Right hindlimb (tissue), 1 donor: ENCODE measurements around the gene MPV17L.
"Not testable (repeated sequence)": the region's sequence is repeated elsewhere in the genome, so short reads cannot be mapped to it uniquely, and the experiment has no call there.

Experiments used
- DNase-seq: peaks from one replicate; pipeline ENCODE4 v3.0.0-alpha.2; 2018

MPV17L gene

DNA sequence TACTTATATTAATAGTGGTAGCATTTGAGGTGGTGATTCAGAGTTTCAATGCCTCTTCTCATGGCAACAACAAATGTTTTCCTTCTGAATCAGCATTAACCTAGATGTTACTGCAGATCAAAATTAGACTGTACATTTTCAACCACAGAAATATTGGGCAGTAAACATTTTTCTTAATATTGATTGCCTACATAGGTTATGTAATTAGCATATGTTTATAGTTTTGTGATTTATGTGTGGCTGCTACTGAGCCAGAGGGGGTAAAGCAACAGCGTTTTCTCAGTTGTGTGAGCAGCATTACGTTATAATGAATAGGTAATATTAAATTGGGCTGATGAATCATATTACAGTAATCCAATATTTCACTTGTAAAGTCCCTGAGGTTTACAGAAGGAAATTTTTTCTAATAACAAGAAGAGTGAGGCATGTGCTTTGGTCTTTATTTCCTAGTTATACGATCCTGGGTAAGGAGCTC is 20.0 kb downstream of the MPV17L start:
- no peak for DNase-seq

- DNase-seq: no peak
Measured at GRCh38 chr16:15417197-15417596, 21.6 kb downstream of the MPV17L start.

GRCh38 chr16:15418206-15418605 is 22.7 kb downstream of the MPV17L start:
- no peak for DNase-seq

GRCh38 chr16:15421696-15422095 is 26.1 kb downstream of the MPV17L start:
- DNase-seq: not testable (repeated sequence)

DNA sequence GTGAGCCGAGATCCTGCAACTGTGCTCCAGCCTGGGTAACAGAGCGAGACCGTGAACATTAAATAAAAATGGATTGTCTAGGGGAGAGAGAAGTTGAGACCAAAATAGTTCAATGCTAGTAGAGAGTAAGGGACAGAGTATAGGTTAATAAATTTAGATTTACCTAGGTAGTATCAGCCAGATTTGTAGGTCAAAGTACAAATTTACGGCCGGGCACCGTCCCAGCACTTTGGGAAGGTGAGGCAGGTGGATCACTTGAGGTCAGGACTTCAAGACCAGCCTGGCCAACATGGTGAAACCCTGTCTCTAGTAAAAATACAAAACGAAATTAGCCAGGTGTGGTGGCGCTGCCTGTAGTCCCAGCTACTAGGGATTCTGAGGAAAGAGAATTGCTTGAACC is 26.7 kb downstream of the MPV17L start:
- DNase-seq: no peak

- no peak for DNase-seq
Measured at GRCh38 chr16:15425861-15426260, 30.3 kb downstream of the MPV17L start.

DNA sequence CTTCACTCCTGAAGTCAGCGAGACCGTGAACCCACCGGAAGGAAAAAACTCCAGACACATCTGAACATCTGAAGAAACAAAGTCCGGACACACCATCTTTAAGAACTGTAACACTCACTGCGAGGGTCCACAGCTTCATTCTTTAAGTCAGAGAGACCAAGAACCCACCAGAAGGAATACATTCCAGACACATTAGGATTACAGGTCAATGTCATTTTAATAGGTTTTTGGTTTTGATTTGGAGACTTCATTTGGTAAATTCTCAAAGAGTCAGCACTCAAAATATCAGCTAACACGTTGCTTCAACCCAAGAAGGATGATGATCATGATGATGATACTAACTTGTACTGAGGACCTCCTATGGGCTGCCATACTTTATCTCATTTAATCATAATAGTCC is 31.2 kb downstream of the MPV17L start:
- DNase-seq: no peak

DNA sequence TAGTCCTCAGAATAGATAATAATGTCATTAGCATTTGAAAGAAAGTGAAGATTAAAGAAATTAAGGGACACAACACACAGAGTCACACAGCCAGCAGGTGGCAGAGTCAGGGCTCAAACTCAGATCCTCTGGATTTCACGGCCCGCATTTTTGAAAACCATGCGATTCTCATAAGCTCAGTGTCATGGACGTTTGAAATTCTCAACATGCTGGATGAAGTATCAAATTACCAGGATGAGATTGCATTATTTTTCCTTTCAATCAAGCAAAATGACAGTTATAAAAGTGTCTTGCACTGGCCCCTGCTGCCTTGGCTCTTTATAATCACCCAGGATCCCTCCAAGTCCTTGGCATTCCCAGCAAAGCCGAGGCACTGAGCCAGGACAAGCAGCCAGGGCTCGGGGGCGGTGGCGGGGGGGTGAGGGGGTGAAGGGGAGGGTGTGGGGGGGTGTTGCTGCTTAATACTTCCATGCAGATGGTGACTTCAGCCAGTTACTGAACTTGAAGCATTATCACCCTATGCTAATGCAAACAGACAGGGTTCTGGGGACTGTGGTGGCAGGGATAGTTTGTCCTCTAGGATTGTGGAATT is 32.2 kb downstream of the MPV17L start:
- DNase-seq: peak; percentile 74

DNA sequence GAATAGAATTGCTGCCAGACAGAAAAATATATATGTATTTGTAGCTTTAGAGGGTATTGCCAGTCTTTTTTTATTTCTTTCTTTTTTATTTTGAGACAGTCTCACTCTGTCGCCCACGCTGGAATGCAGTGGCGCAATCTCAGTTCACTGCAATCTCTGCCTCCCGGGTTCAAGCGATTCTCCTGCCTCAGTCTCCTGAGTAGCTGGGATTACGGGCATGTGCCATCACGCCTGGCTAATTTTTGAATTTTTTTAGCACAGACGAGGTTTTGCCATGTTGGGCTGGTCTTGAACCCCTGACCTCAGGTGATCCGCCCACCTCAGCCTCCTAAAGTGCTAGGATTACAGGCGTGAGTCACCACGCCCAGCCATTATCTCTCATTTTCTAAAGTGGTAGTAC is 35.3 kb downstream of the MPV17L start:
- not testable (repeated sequence) for DNase-seq

GRCh38 chr16:15434079-15434424 is 38.5 kb downstream of the MPV17L start:
- no peak for DNase-seq

- DNase-seq: peak; percentile 84
Measured at GRCh38 chr16:15434425-15435215, 39.1 kb downstream of the MPV17L start, which contains the start of gene BMERB1. Gene BMERB1, plus strand, starts transcription at chr16:15434588. Its CDS starts 66 bp downstream, at chr16:15434654.

DNA sequence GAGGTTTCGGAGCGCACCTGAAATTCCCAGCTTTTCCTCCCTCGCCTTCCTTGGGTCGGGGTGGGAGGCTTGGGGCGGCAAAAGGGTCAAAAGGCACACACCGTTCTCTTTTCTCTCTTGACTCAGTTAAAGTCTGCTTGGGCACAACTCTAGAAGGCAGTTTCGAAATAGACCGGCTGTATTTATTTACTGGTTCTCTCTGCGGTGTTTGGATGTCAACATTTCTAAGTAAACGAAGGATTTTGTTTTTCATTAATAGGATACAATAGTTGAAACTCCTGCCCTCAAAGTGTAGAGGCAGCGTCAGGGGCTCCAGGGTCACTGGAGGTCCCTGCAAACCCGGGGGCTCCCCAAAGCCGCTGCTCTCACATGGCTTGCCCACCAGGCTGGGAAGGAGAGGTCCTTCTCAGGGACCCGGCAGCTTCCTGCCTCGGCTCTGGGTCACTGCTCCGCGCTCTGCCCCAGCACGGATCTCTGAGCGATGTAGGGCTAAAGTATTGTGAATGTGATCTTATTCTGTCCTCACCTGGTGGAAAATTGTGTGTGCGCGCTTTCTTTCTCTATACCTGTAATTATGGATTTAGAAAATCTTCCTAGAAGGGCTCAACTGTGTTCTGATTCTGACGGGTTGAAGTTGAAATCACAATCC is 39.8 kb downstream of the MPV17L start:
- no peak for DNase-seq

DNA sequence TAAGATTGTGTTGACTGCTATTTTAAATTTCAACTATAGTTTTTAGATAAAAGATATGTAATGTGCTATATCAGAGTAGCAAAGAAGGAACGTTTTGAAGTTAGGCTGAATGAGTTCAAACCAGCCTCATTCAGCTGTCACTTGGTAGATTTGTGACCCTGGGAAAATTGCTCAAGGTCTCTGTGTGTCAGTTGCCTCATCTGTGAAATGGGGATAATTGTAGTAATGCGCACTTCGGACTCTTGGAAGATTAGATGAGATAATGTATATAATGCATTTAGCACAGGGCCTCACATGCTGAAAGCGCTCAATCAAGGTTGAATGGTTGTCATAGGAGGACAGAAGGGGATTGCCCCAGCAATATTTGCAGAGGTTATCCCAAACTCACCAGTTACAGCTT is 43.5 kb downstream of the MPV17L start:
- DNase-seq: no peak

- no peak for DNase-seq
Measured at GRCh38 chr16:15439521-15439920, 44.0 kb downstream of the MPV17L start.

DNA sequence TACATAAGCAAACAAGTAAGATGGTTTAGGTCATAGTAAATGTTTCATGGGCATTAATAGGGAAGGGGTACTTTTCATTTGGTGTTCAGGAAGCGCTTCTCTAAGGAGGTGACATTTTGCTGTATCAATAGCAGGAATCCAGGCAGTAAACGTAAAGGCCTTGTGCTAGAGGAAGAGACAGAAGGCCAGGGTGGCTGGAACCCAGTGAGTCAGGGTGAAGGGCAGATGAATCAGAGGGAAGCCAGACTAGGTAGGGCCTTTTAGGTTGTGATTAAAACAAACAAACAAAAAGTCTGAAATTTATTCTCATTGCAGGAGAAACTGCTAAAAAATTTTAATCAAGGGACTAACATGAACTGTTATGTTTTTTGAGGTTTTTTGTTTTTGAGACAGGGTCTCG is 45.3 kb downstream of the MPV17L start:
- DNase-seq: no peak

DNA sequence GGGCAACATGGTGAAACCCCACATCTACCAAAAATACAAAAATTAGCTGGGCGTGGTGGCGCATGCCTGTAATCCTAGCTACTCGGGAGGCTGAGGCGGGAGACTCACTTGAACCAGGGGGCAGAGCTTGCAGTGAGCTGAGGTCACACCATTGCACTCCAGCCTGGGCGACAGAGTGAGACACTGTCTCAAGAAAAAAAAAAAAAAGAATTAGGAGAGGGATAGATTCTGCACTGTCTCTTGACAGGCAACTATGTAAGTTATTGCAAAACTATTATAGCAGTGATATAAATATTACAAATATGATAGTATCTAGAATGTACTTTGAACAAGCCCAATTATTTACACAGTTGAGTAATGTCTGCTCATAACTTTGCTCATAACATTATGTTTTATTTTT is 46.6 kb downstream of the MPV17L start:
- DNase-seq: not testable (repeated sequence)

DNA sequence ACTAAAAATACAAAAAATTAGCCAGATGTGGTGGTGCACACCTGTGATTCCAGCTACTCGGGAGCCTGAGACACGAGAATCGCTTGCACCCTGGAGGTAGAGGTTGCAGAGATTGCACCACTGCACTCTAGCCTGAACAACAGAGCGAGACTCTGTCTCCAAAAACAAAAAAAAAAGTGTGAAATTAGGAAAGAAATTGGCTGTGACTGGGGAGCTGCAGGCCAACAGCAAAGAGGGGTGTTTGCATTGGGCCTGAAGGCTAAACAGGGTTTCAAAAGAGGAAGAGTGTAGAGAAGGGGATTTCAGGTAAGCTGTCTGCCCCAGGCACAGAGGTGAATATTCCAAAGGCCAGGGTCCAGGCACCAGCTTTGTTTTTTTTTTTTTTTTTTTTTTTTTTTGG is 48.2 kb downstream of the MPV17L start:
- no peak for DNase-seq

DNA sequence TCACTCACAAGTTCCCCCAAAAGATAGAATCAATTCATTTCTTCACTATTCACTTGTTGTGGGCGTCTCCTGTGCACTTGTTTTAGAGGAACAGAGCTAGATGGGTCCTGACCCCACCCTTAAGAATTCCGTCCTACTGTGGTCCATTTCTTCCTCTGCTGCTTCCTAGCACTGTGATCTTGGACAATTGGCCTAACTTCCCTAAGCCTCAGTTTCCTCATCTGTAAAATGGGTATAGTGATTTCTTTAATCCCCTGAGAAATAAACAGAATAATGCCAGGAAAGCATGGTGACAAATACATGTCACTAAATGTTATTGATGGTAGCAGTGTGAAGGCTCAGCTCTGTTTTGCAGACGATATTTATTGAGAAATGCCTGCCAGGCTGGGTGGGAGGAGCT is 48.7 kb downstream of the MPV17L start:
- no peak for DNase-seq

DNA sequence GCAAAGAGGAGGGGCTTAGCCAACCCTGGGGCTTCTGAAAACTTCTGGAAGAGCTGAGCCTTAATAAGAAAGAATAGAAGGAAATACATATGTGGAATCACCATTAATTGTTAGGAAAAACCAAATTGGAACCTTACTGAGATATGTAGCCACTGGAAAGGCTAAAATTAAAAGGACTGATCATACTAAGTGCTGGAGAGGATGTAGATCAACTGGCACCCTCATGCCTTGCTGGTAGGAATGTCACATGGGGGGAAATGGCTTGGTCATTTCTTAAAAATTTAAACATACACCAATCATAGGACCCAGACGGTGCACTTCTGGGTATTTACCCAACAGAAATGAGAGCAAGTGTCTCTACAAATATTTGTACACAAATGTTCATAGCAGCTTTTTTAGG is 49.9 kb downstream of the MPV17L start:
- no peak for DNase-seq

- no peak for DNase-seq
Measured at GRCh38 chr16:15446901-15447300, 51.3 kb downstream of the MPV17L start.

DNA sequence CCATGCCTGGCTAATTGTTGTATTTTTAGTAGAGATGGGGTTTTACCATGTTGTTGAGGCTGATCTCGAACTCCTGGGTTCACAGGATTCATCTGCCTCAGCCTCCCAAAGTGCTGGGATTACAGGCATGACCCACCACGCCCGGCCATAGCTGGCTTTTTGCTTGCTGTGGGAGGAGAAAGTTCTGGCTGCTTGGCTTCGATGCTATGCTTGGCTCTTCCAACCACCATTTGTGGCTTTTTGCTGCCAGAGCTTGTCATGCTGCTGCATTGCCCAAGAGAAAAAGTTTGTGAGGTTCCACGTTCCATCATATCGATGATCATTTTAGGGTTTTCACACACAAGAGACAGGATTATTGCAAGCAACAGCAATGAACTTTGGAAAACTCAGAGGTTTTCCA is 55.1 kb downstream of the MPV17L start:
- DNase-seq: no peak

- DNase-seq: no peak
Measured at GRCh38 chr16:15451098-15451731, 55.7 kb downstream of the MPV17L start.

DNA sequence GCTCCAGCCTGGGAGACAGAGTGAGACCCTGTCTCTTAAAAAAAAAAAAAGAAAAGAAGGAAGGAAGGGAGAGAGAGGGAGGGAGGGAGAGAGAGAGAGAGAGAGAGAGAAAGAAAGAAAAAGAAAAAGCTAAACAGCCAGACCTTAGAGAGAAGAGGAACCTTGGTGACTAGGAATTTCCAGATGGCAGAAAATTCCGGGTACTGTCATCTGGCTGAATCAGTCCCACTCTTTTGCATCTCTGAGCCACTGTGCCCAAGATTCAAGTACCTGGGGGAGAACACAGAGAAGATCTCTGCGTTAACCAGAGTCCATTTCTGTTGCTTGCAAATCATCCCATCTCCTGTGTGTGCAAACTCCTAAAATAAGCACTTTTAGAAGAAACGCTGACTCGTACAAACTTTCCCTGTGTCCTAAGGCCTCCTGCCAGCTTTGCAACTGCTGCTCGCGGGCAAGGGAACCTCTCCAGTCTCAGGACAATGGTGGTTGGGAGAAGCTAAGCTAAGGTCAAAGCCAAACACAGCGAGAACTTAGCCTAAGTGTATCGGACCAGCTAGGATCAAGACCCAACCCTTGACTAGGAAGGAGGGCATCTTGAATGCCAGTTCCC is 56.8 kb downstream of the MPV17L start:
- DNase-seq: no peak
